GM23248 (cell line): ENCODE measurements around the gene CACNB2.

ENCODE experiments used
- EZH2 ChIP-seq: fragments of 200-600 bp; sonication (generic); IDR thresholded peaks from 2 replicates; pipeline ENCODE4 v1.6.1; 2018; ENCODE audit warnings: antibody characterized with exemption, mild to moderate bottlenecking; ENCODE audit not compliant: insufficient read depth, poor library complexity, severe bottlenecking
- EZH2phosphoT487 ChIP-seq: fragments of 200-600 bp; sonication (generic); IDR thresholded peaks from 2 replicates; pipeline ENCODE4 v1.6.1; 2018; ENCODE audit warnings: antibody characterized with exemption, moderate library complexity, mild to moderate bottlenecking, low read depth; ENCODE audit not compliant: insufficient read depth

- TF ChIP-seq EZH2phosphoT487 = no peak
- no peak for TF ChIP-seq EZH2
These were observed 40.8 kb upstream of the CACNB2 start for GRCh38 chr10:18099415-18099814.
